HG03135 (cell line): Measurements from ENCODE around the gene TPPP.

Experiments
- ATAC-seq: cut with Tn5 transposase; IDR thresholded peaks from one replicate; pipeline ENCODE4 v1.9.1; 2021; ENCODE audit warnings: mild to moderate bottlenecking, moderate library complexity; ENCODE audit not compliant: unreplicated experiment

TPPP gene

DNA sequence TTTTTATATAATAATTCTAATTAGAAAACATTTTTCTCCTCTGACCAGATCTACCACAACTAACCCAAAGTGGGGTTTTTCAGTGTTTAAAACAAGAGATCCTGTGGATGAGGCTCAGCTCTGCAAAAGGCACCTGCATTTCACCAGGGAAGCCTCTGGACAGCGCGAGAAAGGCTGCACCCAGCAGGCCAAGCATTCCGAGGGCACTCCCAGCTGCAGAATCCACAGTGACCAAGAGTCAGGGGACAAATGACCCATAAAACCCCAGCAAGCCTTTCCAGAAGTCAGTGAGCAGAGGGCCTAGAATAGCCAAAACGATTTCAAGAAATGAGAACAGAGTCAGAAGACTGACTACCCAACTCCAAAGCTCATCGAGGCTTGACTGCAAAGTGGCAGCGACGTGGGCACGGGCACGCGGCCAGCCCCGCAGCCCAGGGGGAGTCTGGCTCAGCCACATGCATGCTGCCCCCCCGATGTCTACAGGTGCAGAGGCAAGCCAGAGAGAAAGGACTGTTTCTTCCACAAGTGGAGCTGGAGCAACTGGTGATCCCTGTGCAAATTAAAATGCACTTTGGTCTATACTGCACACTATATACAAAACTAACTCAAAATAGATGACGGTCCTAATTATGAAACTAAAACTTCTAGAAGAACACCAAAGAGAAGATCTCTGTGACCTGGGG lies 26.2 kb downstream of the TPPP start:
- no peak for ATAC-seq

DNA sequence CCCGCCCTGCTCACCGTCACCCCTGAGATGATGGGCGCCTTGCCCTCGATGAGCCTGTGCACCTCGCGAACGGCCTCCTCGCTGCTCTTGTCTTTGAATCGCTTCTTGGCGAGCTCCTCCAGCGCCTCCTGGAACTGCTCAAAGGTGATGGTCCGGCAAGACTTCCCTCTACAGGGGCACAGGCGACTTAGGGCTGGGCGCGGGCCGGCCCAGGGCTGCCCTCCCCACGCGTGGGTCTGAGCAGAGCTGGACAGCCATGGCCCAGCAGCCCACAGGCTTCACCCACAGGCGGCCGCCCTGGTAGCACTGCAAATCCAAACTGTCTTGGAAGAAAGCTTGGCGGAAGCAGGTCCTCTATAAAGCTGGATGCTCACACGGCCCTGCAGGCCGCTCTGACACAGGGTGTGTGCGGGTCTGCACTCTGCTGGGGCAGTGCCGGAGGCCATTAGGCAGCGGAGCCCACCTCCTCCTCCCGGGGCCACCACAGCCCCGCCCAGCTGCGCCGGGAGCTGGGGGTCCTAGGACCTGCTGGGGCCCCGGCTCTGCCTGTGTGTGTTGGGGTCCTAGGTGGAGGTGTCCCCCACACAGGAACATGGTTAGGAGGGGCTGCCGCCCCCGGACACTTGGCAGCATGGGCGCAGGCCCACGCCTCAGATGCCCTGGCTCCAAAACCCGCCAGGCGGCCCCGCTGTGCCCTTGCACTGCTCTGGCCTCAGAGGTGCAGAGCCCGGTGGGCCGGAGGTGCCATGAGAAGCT lies 27.0 kb downstream of the TPPP start:
- no peak for ATAC-seq

DNA sequence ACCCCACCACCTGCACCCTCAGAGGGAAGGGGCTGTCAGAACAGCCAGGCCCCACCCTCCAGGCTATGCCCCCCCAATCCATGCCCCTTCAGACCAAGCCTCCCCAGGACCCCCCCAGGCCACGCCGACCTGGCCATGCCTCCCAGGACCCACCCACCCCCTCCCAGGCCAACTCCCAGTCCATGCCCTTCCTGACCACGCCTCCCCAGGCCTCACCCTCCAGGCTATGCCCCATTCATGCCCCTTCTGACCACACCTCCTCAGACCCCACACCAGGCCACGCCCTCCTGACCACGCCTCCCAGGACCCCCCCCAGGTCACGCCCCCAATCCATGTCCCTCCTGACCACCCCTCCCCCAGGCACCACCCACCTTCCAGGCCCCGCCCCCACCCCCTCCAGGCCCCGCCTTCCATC lies 27.6 kb downstream of the TPPP start:
- no peak for ATAC-seq

DNA sequence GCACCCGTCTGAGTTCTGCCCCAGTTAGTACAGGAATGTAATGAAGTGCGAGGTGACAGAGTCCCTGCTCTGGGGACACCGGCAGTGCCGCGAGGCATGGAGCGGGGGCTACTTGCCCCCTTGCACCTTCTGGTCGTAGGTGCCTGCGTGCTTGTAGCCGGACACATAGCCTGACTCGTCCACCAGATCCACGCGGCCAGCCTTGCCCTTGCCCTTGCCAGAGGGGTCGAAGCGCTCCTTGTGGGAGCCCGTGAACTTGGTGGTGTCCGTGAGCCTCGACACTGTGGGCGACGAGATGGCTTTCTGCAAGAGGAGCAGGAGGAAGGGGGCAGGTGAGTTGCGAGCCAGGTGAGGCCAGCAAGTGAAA lies 28.2 kb downstream of the TPPP start:
- ATAC-seq, result no peak

DNA sequence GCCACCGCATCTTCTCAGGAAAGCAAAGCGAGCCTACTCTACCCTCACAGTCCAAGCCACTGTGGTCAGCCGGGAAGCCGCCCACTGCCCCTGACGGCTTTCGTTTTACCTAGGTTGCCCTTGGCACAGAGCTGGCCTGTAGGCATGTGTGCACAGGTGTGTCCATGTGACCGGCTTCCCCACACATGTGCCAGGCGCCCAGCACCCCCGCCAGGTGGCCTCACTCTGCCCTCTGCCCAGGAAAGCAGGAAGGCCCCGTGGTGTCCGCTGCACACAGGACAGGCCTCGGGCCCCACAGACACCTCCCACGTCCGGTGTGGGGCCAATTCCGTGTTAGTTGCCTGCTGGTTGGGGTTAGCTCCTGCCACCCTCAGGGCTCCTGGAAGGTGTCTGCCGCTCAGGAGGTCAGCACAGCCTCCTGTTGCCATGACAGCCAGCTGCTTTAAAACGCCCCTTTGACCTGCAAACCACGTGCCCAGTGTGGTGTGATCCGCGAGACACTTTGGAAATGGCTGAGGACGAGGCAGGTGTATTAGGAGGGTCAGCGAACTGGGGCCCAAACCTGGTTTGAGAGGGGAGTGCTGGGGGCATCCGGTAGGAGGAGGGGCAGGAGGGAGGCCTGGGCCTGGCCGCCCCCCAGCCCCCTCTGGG lies 28.7 kb downstream of the TPPP start:
- ATAC-seq, result no peak

DNA sequence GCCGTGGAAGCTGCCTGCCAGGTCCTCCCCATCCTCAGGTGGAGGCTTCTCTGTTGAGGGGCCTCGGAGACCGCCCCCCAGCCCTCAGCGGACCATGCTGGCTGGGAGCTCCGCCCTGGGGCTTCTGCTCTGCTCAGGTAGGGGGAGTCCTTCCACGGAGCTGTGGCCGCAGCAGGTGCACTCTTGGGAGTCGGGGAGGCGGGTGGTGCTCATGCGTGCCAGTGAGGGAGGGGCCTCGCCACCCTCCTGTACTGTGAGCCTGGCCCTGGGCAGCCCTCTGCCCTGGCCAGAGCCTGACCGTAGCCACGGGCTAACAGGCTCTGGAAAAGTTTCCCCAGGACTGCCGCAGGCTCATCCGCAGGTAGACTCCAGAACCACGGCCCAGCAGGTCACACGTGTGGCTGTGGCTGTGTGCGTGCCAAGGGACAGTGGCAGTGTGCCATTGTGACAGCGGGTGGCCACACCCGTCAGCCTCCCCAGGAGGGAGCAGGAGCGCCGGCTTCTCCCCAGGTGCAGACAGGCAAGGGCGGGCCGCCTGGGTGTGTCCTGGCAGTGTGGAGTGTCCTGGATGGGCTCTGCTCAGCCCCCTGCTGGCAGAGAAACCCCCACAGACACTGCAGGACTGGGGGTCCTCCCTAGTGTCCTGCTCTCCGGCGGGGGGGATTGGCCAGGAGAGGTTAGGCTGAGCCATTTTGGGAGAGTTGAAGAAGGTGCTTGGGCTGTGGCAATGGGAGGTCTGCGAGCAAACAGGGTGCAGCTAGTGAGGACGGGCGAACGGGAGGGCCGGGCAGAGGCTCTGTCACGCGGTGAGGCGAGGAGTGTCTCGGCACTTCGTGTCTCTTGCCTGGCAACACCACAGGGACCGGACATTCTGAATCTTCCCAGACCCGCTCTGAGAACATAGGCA lies 29.5 kb downstream of the TPPP start:
- ATAC-seq, result no peak

DNA sequence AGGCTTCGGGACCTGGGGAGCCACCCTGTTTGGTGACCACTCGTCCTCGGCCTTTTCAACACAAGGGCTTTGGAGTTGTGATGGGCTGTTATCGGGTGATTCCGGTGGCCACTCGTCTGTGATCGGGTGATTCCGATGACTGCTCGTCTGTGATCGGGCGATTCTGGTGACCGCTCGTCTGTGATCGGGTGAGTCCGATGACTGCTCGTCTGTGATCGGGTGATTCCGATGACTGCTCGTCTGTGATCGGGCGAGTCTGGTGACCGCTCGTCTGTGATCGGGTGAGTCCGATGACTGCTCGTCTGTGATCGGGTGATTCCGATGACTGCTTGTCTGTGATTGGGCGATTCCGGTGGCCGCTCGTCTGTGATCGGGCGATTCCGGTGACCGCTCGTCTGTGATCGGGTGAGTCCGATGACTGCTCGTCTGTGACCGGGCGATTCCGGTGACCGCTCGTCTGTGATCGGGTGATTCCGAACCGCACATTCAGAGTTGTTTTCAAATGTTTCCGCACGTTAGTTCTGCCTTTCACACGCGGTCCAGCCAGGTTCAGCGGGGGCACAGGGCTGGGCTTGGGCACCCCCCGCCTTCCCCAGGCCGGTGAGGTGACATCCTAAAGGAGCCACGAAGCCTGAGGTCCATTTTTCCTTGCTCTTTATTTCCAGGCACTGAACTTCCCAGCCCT lies 30.3 kb downstream of the TPPP start:
- ATAC-seq, result no peak

DNA sequence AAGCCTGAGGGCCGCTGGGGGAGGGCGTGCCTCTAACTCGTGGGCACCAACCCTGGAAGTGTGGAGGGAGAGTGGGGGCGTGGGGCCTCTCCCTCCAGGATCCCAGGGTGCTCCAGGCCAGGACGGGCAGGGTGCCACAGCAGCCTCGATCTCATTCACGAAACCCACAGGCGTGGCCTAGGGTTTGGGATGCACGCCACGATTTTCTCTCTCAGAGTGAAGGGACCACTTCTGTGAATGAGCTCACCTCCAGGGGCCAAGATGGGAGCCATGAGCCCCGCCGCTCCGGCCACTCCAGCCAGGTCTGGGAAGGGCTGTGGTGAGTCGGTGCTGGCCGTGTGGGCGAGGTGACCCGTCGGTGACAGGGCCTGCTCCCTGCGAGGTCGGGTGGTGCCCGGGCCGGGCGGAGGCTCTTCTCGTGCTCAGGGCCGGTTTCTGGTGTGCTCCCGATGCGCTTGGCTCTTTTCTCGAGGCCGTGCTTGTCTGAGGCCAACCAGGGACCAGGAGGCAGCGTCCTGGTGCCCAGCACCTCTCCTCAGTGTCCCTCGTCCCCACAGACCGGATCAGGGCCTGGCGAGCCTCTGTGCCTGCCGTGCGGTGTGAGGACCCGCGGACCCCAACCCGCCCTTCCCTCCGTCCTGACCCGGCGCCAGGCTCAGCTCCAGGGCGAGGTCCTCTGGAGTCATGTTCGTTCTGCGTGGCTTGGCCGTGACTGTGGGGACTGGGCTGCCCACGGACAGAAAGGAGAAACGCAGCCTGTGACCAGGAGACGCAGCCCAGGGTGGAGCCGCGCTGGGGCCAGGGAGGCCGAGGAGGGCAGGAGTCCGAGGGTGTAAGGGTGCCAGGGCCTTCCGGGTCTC lies 31.0 kb downstream of the TPPP start:
- no peak for ATAC-seq

DNA sequence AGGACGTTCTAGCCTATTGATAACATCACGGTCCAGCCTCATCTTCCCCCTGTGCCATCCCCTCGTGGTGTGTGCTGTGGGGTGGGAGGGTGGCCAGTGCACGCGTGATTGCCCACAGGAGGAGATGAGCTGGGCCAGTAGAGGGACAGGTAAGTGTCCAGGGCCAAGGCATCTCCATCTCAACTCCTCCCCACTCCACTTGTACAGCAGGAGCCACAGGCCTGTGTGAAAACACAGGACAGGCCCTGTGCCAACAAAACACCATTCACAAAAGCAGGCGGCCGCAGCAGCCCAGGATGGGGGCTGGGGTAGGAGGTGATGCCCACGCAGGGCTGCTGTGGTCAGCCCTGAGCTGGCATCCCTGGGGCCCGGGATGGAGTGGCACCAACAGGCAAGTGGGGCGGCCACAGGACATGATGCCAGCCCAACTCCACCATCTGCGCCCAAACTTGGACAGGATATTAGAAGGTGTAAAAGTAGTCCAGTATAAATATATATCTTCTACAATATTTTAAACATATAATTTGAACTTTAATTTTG lies 32.6 kb downstream of the TPPP start:
- ATAC-seq, result no peak

DNA sequence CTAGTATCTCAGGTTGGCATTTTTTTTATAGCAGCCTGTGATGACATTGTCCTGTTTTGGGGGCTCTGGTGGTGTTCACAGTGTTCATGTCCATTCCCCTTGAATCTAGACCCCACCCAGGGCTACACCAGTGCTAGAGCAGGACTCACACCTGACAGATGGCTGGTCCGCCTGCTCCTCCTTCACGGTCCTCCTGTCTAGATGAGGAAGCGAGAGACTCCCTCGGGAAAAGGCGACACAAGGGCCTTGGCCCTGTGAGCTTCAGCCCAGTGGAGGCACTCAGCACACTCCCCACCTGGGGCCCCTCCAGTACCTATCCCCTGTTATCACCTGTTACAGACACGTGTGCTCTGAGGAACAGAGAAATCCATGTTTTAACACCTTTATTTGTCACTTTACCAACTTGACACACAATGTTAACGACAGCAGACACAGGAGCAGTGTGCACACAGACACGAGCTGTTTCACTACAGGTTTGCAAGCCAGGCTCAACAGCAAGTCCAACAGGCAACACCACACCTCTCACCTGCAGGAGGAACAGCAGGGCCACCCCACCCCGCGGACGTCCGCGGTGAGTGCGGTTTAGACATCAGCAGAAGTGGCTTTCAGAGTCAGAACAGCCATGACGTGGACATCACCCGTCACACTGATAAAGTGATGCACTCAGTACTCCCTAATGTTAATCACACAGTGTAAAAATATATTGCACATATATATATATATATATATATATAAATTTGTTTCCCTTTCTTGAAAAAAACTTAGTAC lies 33.5 kb downstream of the TPPP start:
- ATAC-seq, result no peak

DNA sequence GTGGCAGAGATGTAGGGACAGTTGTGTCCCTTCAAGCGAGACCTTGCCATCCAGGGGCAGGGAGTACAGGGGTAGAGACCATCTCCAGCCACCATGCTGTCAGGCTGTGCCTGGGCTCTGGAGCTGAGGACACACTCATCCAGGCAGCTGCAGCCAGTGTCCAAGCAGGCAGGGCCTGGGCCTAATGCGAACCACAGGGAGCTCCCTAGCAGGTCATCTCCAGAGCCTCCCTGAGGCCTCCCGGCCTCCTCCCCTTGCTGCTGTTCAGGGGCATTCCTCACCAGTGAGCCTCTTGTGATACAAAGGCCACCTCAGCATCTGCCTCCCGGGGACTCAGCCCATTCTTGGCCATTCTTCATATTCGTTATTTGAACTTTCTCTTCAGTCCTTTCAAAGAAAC lies 35.0 kb downstream of the TPPP start:
- ATAC-seq, result no peak

DNA sequence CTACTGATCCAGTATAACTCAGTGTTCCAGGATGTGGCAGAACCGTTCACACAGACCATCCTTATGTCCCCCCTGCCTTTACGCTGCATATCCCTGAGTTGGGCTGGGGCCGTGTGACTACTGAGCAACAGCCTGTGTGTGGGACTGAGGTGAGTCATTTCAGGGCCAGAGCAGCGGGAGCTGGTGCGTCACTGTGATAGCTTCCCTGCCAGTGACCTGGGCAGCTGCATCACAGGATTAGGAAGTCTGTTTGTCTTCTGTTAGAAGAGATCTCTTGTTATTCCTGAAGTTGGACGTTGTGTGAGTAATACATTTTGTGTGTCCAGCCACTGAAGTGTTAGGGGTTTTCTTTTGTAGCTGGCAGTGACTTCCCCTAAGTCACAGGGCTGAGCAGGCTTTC lies 35.6 kb downstream of the TPPP start:
- no peak for ATAC-seq

DNA sequence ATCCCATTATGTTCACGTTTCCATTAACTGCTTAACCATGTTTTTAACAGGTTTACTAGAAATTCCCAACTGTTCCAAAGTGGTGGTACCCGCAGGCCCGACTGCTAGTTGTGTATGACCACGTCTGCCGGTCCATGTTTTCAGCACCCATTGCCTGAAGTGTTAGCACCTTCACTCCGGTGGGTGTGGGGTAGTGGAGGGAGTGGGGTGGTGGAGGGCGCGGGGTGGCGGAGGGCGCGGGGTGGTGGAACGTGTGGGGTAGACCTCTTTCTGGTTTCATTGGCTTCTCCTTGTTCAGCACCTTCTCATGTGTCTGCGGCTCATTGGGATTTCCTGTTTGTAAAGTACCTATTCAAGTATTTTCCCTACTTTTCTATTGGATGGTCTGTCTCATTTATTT lies 37.7 kb downstream of the TPPP start:
- no peak for ATAC-seq

DNA sequence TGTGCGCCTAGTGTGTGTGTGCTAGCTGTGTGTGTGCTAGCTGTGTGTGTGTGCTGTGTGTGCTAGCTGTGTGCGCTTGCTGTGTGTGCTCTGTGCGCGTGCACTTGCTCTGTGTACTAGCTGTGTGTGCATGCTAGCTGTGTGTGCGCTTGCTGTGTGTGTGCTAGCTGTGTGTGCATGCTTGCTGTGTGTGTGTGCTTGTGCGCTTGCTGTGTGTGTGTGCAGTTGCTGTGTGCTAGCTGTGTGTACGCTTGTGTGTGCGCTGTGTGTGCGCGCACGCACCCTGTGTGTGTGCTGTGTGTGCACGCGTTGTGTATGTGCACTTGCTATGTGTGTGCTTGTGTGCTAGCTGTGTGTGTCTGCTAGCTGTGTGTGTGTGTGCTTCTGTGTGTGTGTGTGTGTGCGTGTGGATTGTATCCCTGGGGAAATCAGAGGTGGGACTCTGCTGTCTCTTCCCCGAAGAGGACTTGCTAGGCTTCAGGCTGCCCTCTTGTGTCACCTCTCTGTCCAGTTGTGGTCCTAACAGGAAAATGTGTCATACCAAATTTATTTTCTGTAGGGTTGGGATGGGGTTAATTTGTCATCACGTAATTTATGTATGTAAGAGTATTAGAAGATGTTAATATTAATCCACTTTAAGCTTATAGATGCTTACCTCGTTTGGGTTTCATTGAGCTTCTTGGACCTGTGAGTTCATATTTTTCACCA lies 38.9 kb downstream of the TPPP start:
- no peak for ATAC-seq

DNA sequence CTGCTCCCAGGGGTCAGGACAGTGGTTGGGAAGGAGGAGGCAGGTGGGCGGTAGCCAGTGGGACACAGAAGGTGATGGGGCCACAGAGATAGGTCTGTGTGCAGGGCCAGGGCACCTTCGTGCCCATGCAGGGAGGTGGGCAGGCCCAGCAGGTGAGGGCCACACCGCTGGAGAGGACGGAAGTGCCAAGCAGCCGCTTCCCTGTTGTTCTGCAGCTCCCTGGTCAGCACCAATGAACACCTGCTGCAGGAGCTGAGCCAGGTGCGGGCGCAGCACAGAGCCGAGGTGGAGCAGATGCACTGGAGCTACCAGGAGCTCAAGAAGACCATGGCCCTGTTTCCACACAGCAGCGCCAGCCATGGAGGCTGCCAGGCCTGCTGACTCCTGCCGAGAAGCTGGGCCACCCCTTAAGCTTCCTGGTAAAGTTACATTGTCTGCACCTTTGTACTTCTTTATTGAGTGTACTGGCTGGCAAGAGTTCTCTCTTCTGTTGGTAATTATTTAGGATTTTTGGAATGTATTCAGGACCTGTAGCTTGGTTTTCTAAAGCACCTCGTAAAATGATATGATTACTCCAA lies 40.3 kb downstream of the TPPP start:
- ATAC-seq, result no peak

DNA sequence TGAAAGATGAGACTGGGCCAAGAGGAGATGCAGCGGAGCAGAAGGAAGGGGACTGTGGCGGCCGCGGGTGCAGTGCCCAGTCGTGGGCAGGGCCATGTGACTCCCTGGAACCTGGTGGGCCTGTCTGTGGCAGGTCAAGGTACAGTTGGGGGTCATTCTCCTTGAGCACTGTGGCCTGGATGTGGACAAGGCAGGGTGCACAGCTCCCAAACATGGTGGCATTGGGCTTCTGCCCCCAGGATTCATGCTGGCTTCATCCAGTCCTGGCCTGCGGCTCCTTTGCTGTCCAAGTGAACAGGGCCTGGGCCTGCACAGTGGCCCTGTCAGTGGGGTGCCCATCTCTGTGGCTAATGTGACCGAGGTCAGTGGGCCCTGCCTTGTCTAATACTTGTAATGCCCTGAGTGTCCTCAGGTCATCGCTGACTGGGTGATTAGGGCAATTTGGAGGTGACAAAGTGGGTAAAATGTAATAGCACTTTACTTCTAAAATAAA lies 41.1 kb downstream of the TPPP start:
- ATAC-seq, result no peak

DNA sequence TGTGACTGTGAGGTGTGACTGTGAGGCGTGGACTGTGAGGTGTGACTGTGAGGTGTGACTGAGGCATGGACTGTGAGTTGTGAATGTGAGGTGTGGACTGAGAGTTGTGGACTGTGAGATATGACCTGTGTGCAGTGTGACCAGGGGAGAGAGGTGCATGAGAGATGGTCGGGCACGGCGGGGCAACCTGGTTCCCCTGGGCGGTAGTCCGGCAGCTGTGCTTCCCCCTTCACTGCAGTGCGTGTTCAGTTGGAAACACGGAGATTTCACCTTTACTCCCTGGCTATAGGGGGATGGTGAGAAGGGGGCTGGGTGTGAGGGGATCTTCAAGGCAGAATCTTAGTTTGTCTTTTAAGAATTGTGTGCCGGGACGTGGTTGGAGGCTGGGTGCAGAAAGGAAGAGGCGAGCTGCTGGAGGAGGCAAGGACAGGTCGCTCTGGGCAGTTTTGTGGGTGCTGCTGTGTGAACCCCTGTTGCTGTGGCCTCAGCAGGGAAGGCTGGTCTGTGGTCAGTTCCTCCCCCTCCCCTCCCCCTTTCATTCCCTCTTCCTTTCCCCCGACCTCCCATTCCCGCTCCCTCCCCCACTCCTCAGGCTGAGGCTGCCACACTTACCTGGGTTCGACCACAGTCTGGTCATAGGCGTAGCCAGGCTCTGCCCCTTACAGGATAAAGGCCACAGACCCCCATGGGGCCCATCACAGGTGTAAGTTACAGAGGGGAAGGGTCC lies 41.7 kb downstream of the TPPP start:
- no peak for ATAC-seq
